Right lobe of liver (tissue), 6 donors: ENCODE measurements around the gene BEND3. TPM values are rescaled to one million over a fixed set of nuclear protein-coding genes. Genes with fewer than 3 reads are reported as not detected.
"Not testable (repeated sequence)": the region's sequence is repeated elsewhere in the genome, so short reads cannot be mapped to it uniquely, and the experiment has no call there.

Source experiments
- ATAC-seq, 4 donors: fragments of 200-7000 bp; cut with Tn5 transposase; one replicate each; pipeline ENCODE4 v1.9.1; 2020; ENCODE audit warnings: mild to moderate bottlenecking in 4 of 4, moderate library complexity in 4 of 4
- DNase-seq, 3 donors: peaks; one replicate each; pipeline ENCODE4 v3.0.0-alpha.2; 2020
- H3K27ac ChIP-seq, 3 donors: fragments of 200-600 bp; one replicate each; pipeline ENCODE4 v1.8.0; 2022
- H3K27me3 ChIP-seq, 2 donors: fragments of 200-600 bp; one replicate each; pipeline ENCODE4 v1.8.0; 2022
- H3K36me3 ChIP-seq, 4 donors: fragments of 200-600 bp; sonication (generic) in 1 of 4; one replicate each; pipeline versions ENCODE4 v1.5.1 to v1.8.0; 2017 to 2022; ENCODE audit warnings: control low read depth in 1 of 4
- H3K4me1 ChIP-seq, 4 donors: fragments of 200-600 bp; sonication (generic) in 1 of 4; one replicate each; pipeline versions ENCODE4 v1.5.1 to v1.8.0; 2017 to 2022; ENCODE audit warnings: control low read depth in 1 of 4
- H3K4me3 ChIP-seq, 3 donors: fragments of 200-600 bp; one replicate each; pipeline ENCODE4 v1.8.0; 2022
- H3K9me3 ChIP-seq, 4 donors: fragments of 200-600 bp; sonication (generic) in 1 of 4; one replicate each; pipeline versions ENCODE4 v1.5.1 to v1.8.0; 2017 to 2022; ENCODE audit warnings: control low read depth in 1 of 4
- POLR2A ChIP-seq: fragments of 450-650 bp; IDR thresholded peaks from one replicate; pipeline ENCODE4 v1.6.1; 2017; ENCODE audit warnings: antibody characterized with exemption, mild to moderate bottlenecking
- WGBS: methylation state at CpG from one replicate; pipeline ENCODE4 v1.1.6; 2018; ENCODE audit warnings: low coverage, low lambda C conversion rate; ENCODE audit not compliant: insufficient coverage; ENCODE audit errors: missing lambda C conversion rate; 5-methylcytosine and 5-hydroxymethylcytosine counted together
- intact Hi-C, 2 donors: fragments of 100-400 bp; cut with DNase I; formaldehyde crosslinking; loops; one replicate each; pipeline versions ENCODE4 v1.11.2 to v1.14.1; 2022
- small RNA-seq, 2 experiments: library from RNA; depleted of rRNA; stranded (forward); fragments of <200 nt; gene quantifications; one replicate each; pipeline ENCODE3, GENCODE V24; 2016
- total RNA-seq, 6 experiments: library from RNA; depleted of rRNA in 2 of 6; stranded (reverse); fragments of >200 nt in 2 of 6; fragmentation: NEBNext Ultra II Directional in 3 of 6; extraction: Animal tissue kit (Norgen Biotek cat#: 25700) in 3 of 6; gene quantifications; one replicate each; pipeline versions ENCODE4 v1.1.0 to v1.2.4, GENCODE V29; 2016 to 2023
- TF ChIP-seq, protein P1 (sequence below), 4 donors: fragments of 200-600 bp in 3 of 4; fragments of 450-650 bp in 1 of 4; IDR thresholded peaks; one replicate each; pipeline versions ENCODE4 v1.5.1 to v1.8.0; 2016 to 2022; ENCODE audit warnings: antibody characterized with exemption in 4 of 4, mild to moderate bottlenecking in 2 of 4
- donor health status: DM: no; HTN: yes; CAD: no.
- donor health status: DM: no; HTN: no; CAD: no.
- donor health status: DM: no; HTN: no; CAD: no.
- donor health status: DM: no; HTN: yes; CAD: no.
- donor health status: DM: no; HTN: yes; CAD: no.

The BEND3 gene
- total RNA-seq, 6 experiments from 2014 or later: 0.83 to 2.7 (median 1.4) TPM

DNA sequence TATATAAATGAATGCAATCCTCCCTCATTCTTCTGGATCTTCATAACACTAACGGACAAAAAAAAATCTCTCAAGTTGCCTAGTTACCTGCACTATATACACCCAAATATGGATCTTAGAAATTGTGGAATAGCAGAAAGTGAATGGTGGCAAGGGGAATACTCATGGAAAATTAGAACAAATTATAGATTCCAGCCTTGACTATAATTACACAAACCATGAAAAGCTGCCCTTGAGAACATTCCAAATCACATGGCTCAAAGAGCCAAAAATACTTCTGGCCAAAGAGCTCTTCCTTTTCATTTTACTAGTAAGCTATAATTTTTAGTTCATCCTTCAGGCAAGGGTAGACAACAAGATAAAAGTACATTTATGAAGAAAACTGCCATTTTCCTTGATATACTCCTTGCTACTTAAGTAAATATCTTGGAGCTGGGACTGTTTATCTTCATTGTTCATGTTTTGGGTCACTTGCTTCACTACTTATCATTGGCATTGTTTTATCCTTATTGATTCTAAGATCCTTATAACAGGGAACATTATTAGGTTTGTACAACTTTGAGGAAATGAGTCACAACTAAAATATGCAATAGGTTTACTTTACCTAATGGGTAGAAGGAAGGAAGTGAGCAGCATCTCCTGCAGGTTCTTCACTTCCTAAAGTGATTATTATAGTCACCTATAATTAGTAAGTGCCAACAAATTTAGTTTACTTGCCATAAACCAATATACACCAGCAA, 93.7 kb downstream of the BEND3 start:
- H3K9me3 ChIP-seq: no peaks in the 10 kb centered on the region
- DNase-seq: no peak
- intact Hi-C loops: no loop called here
- TF ChIP-seq, protein P1, sequence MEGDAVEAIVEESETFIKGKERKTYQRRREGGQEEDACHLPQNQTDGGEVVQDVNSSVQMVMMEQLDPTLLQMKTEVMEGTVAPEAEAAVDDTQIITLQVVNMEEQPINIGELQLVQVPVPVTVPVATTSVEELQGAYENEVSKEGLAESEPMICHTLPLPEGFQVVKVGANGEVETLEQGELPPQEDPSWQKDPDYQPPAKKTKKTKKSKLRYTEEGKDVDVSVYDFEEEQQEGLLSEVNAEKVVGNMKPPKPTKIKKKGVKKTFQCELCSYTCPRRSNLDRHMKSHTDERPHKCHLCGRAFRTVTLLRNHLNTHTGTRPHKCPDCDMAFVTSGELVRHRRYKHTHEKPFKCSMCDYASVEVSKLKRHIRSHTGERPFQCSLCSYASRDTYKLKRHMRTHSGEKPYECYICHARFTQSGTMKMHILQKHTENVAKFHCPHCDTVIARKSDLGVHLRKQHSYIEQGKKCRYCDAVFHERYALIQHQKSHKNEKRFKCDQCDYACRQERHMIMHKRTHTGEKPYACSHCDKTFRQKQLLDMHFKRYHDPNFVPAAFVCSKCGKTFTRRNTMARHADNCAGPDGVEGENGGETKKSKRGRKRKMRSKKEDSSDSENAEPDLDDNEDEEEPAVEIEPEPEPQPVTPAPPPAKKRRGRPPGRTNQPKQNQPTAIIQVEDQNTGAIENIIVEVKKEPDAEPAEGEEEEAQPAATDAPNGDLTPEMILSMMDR (IDR thresholded peaks at IDR 0.05): no peak
- no peak for TF ChIP-seq POLR2A
- no peak for ATAC-seq
- no peaks in the 10 kb centered on the region for H3K36me3 ChIP-seq
- H3K27ac ChIP-seq: no peak overlapping the region
- no peaks in the 10 kb centered on the region for H3K4me1 ChIP-seq
- H3K4me3 ChIP-seq: no peak overlapping the region
- H3K27me3 ChIP-seq: no peaks in the 10 kb centered on the region
- 92% methylated on average over 1 of the region's 1 CpG for WGBS

DNA sequence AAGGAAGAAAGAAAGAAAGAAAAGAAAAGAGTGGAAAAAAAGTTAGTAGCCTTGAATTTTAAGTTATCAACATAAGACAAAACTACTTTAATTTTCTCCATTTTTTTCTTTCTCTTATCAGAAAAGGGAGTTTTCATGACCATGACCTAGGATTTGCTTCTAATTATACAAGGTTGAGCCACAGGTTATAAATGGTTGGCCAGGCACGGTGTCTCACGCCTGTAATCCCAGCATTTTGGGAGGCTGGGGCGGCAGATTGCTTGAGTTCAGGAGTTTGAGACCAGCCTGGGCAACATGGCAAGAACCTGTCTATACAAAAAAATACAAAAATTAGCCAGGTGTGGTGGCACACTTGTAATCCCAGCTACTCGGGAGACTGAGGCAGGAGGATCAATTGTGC, 95.1 kb downstream of the BEND3 start:
- H3K27me3 ChIP-seq: no peaks in the 10 kb centered on the region
- H3K27ac ChIP-seq: no peak overlapping the region
- TF ChIP-seq, protein P1 (IDR thresholded peaks at IDR 0.05): no peak
- TF ChIP-seq POLR2A: no peak
- DNase-seq (no peak), ATAC-seq (no peak)
- H3K36me3 ChIP-seq: no peaks in the 10 kb centered on the region
- H3K4me1 ChIP-seq: no peaks in the 10 kb centered on the region
- intact Hi-C loops: no loop called here
- no peak overlapping the region for H3K4me3 ChIP-seq
- no peaks in the 10 kb centered on the region for H3K9me3 ChIP-seq
- 51% methylated on average over 2 of the region's 4 CpGs for whole genome bisulfite sequencing

DNA sequence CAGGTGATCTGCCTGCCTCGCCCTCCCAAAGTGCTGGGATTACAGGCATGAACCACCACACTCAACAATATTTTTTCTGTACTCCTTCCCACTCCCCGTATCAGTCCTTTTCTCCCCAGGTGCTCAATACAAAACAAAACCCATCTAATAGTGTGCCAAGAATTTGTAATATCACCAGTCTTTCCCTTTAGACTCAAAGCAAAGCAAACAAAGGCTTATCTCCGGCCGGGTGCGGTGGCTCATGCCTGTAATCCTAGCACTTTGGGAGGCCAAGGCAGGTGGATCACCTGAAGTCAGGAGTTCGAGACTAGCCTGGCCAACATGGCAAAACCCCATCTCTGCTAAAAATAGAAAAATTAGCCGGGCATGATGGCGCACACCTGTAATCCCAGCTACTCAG, 95.7 kb downstream of the BEND3 start:
- H3K9me3 ChIP-seq, H3K27ac ChIP-seq, intact Hi-C loops, H3K36me3 ChIP-seq, ATAC-seq, H3K27me3 ChIP-seq, H3K4me3 ChIP-seq, H3K4me1 ChIP-seq, DNase-seq: not testable (repeated sequence)
- WGBS: 37% methylated on average over 5 of the region's 8 CpGs

DNA sequence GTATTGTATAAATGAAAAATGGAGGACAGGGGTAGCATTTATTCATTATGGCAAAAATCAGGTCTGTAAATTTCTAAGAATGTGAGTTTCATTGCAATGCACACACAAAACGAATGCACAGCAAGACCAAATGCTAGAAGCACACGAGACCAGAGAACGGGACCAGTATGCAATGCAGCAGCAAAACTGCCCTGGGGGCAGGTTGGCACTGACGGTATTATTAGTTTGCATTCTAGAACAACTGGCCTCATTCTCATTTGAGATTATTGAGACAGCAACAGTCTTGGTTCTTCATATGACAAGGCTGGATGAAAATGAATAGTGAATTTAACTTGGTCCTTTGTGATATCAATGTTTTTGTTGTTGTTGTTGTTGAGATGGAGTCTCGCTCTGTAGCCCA, 96.3 kb downstream of the BEND3 start:
- ATAC-seq (no peak), DNase-seq (no peak)
- Histone ChIP-seq H3K9me3 (no peaks in the 10 kb centered on the region), H3K4me3 (no peak overlapping the region), H3K4me1 (no peaks in the 10 kb centered on the region), H3K27me3 (no peaks in the 10 kb centered on the region), H3K27ac (no peak overlapping the region), H3K36me3 (no peaks in the 10 kb centered on the region)
- intact Hi-C loops: no loop called here
- TF ChIP-seq POLR2A: no peak
- TF ChIP-seq, protein P1 (IDR thresholded peaks at IDR 0.05): no peak
- 93% methylated on average over 4 of the region's 5 CpGs for WGBS

Small RNA genes lying within 50 kb of the gene (small RNA-seq; reads per million reads assigned to genes)
- 0 reads per million in 2 experiments for gene RNU6-1299P

Other genes with a start within 250 kb of the BEND3 start
- gene CD24, start 140.8 kb downstream of the BEND3 start, total RNA-seq: 100 to 1,000 TPM in 2 of 6 experiments, 10 to 100 TPM in 2, 1 to 10 TPM in 2; 7.1 to 140 (median 55.5) TPM
- 10 to 100 TPM in 5 of 6 experiments, 1 to 10 TPM in 1; 9.8 to 17.6 (median 12.9) TPM for gene MTRES1, start 87.3 kb downstream of the BEND3 start, total RNA-seq